SK-N-MC (cell line): Measurements from ENCODE around the gene ZCCHC14.

Source experiments
- EZH2 ChIP-seq: fragments of 200-600 bp; sonication (generic); IDR thresholded peaks from one replicate; pipeline ENCODE4 v1.6.1; 2017; ENCODE audit warnings: antibody characterized with exemption
- POLR2AphosphoS5 ChIP-seq: IDR thresholded peaks from 2 replicates; pipeline ENCODE4 v1.6.1; 2012; ENCODE audit warnings: mild to moderate bottlenecking, low read depth, low read length, borderline replicate concordance

GRCh38 chr16:87470332-87470731, 22.5 kb downstream of the ZCCHC14 start:
- TF ChIP-seq POLR2AphosphoS5: no peak
- no peak for TF ChIP-seq EZH2
